ENCODE measurements around the gene TIGD4. TPM values are rescaled to one million over a fixed set of nuclear protein-coding genes. Genes with fewer than 3 reads are reported as not detected.

Gene TIGD4
- total and polyA plus RNA-seq, 2 donors (not counting 1 experiment from before 2014, with no cell fraction given), result 0.04 to 0.59 TPM

GRCh38 chr4:152815078-152815477 is 35.5 kb upstream of the TIGD4 start:
- peaks cover 0 to 10% of the 10 kb centered on the region in 2 donors for H3K4me1 ChIP-seq (ENCODE audit: control insufficient read depth in 2 of 2, insufficient read depth in 2 of 2, low read length in 2 of 2)
- DNase-seq (no peak), ATAC-seq (ENCODE audit: low read depth) (no peak)
- no peaks in the 10 kb centered on the region for H3K27me3 Mint-ChIP-seq
- peaks cover 0 to 18% (median 18%) of the 10 kb centered on the region in 3 donors for H3K9me3 ChIP-seq (ENCODE audit: control extremely low read depth in 1 of 3, control insufficient read depth in 2 of 3, insufficient read depth in 1 of 3, low read length in 2 of 3)
- H3K9ac ChIP-seq (ENCODE audit: low read length), result no peak overlapping the region
- intact Hi-C loops (cut with micrococcal nuclease), result no loop called here
- H3K4me2 ChIP-seq (replicated peaks; ENCODE audit: low read depth, low read length, poor library complexity, severe bottlenecking), result no peak overlapping the region
- TF ChIP-seq CTCF (IDR thresholded peaks at IDR 0.05) (no peak), EZH2 (IDR thresholded peaks at IDR 0.05; ENCODE audit: borderline replicate concordance, insufficient read depth, low read depth, low read length, poor library complexity, severe bottlenecking) (no peak)
- no peak overlapping the region for H2AFZ ChIP-seq (ENCODE audit: insufficient read depth, low read depth, low read length, poor library complexity, severe bottlenecking)
- H3K4me1 Mint-ChIP-seq, result peaks cover 24% of the 10 kb centered on the region
- H3K36me3 ChIP-seq (replicated peaks in 1 of 2; ENCODE audit: control extremely low read depth in 1 of 2, control insufficient read depth in 1 of 2, extremely low read depth in 1 of 2, insufficient read depth in 2 of 2, low read length in 1 of 2), result peaks cover 0 to 16% of the 10 kb centered on the region in 2 experiments
- H3K4me3 ChIP-seq (ENCODE audit: control extremely low read depth in 1 of 5, extremely low read depth in 1 of 5, insufficient read depth in 1 of 5, low read depth in 2 of 5, low read length in 4 of 5), result no peak overlapping the region
- no peaks in the 10 kb centered on the region for H4K20me1 ChIP-seq (ENCODE audit: control insufficient read depth, insufficient read depth, low read length, poor library complexity, severe bottlenecking)
- no peaks in the 10 kb centered on the region for H3K27me3 ChIP-seq (replicated peaks in 1 of 4; ENCODE audit: control extremely low read depth in 1 of 4, control insufficient read depth in 3 of 4, insufficient read depth in 4 of 4, low read length in 3 of 4)
- no peak overlapping the region for H3K27ac ChIP-seq (ENCODE audit: low read length in 2 of 2)
- peaks cover 47% of the 10 kb centered on the region for H3K79me2 ChIP-seq (ENCODE audit: control insufficient read depth, insufficient read depth, low read length)
- H3K9me3 Mint-ChIP-seq (ENCODE audit: insufficient read depth), result peaks cover 13% of the 10 kb centered on the region
- CTCF ChIA-PET, result interaction anchor here (0.7 to 1.1 kb wide), 2 partner anchors 33 to 40 kb away, joined by 3 read pairs; no protein-coding TSS in a partner anchor
- no peak overlapping the region for H3K27ac Mint-ChIP-seq
- H3K4me3 Mint-ChIP-seq, result no peak overlapping the region
- POLR2A ChIA-PET, result no interaction called here

- ATAC-seq (ENCODE audit: low read depth), result no peak
Observed at GRCh38 chr4:152810715-152811287, 31.3 kb upstream of the TIGD4 start.

More at GRCh38 chr4:152810715-152811287, 31.3 kb upstream of the TIGD4 start:
- no peak for DNase-seq
- H3K27me3 Mint-ChIP-seq, result no peaks in the 10 kb centered on the region
- WGBS (ENCODE audit: insufficient coverage), result 100% methylated on average over 1 of the region's 11 CpGs
- H3K4me1 Mint-ChIP-seq, result peaks cover 27% of the 10 kb centered on the region
- Histone ChIP-seq H3K9ac (ENCODE audit: low read length) (no peak overlapping the region), H3K4me1 (ENCODE audit: control insufficient read depth in 2 of 2, insufficient read depth in 2 of 2, low read length in 2 of 2) (peaks cover 1 to 11% of the 10 kb centered on the region in 2 donors), H4K20me1 (ENCODE audit: control insufficient read depth, insufficient read depth, low read length, poor library complexity, severe bottlenecking) (no peaks in the 10 kb centered on the region), H3K4me2 (replicated peaks; ENCODE audit: low read depth, low read length, poor library complexity, severe bottlenecking) (no peak overlapping the region), H3K9me3 (ENCODE audit: control extremely low read depth in 1 of 3, control insufficient read depth in 2 of 3, insufficient read depth in 1 of 3, low read length in 2 of 3) (peaks cover 0 to 17% (median 15%) of the 10 kb centered on the region in 3 donors), H3K27me3 (replicated peaks in 1 of 4; ENCODE audit: control extremely low read depth in 1 of 4, control insufficient read depth in 3 of 4, insufficient read depth in 4 of 4, low read length in 3 of 4) (no peaks in the 10 kb centered on the region), H3K36me3 (replicated peaks in 1 of 2; ENCODE audit: control extremely low read depth in 1 of 2, control insufficient read depth in 1 of 2, extremely low read depth in 1 of 2, insufficient read depth in 2 of 2, low read length in 1 of 2) (peaks cover 0 to 7% of the 10 kb centered on the region in 2 experiments), H3K79me2 (ENCODE audit: control insufficient read depth, insufficient read depth, low read length) (peaks cover 58% of the 10 kb centered on the region), H3K27ac (ENCODE audit: low read length in 2 of 2) (no peak overlapping the region), H3K4me3 (ENCODE audit: control extremely low read depth in 1 of 5, extremely low read depth in 1 of 5, insufficient read depth in 1 of 5, low read depth in 2 of 5, low read length in 4 of 5) (no peak overlapping the region), H2AFZ (ENCODE audit: insufficient read depth, low read depth, low read length, poor library complexity, severe bottlenecking) (no peak overlapping the region)
- CTCF ChIA-PET, result no interaction called here
- TF ChIP-seq EZH2 (IDR thresholded peaks at IDR 0.05; ENCODE audit: borderline replicate concordance, insufficient read depth, low read depth, low read length, poor library complexity, severe bottlenecking) (no peak), CTCF (IDR thresholded peaks at IDR 0.05) (no peak)
- peaks cover 9% of the 10 kb centered on the region for H3K9me3 Mint-ChIP-seq (ENCODE audit: insufficient read depth)
- H3K4me3 Mint-ChIP-seq, result no peak overlapping the region
- POLR2A ChIA-PET, result interaction anchor here (0.7 kb wide), 1 partner anchor 201 kb away, joined by 7 read pairs; no protein-coding TSS in a partner anchor
- intact Hi-C loops (cut with micrococcal nuclease), result no loop called here
- no peak overlapping the region for H3K27ac Mint-ChIP-seq

Measured in B cell (primary cell).